Upper lobe of left lung (tissue), 4 donors: ENCODE data around the gene RABGAP1.

Source experiments
- CTCF ChIP-seq, 6 experiments: fragments of 450-650 bp in 4 of 6; fragments of 200-600 bp in 2 of 6; sonication (generic) in 2 of 6; IDR thresholded peaks; one replicate each; pipeline ENCODE4 v1.5.1; 2016 to 2019; ENCODE audit warnings: antibody characterized with exemption in 6 of 6
- POLR2A ChIP-seq, 4 donors: fragments of 450-650 bp; IDR thresholded peaks; one replicate each; pipeline ENCODE4 v1.5.1; 2016 to 2017; ENCODE audit warnings: antibody characterized with exemption in 4 of 4, mild to moderate bottlenecking in 2 of 4

GRCh38 chr9:123104807-123105206 is 164.0 kb downstream of the RABGAP1 start:
- no peak for TF ChIP-seq POLR2A (IDR thresholded peaks at IDR 0.05)
- TF ChIP-seq CTCF (IDR thresholded peaks at IDR 0.05): no peak
